NCI-H2227 treated with DMSO at 0.1 percent for 48 hours (cell line): ENCODE results near the gene PGM1.

Source experiments
- DNase-seq: peaks from one replicate; lab custom pipeline; 2025; lab: John Stamatoyannopoulos, UW

Gene PGM1

DNA sequence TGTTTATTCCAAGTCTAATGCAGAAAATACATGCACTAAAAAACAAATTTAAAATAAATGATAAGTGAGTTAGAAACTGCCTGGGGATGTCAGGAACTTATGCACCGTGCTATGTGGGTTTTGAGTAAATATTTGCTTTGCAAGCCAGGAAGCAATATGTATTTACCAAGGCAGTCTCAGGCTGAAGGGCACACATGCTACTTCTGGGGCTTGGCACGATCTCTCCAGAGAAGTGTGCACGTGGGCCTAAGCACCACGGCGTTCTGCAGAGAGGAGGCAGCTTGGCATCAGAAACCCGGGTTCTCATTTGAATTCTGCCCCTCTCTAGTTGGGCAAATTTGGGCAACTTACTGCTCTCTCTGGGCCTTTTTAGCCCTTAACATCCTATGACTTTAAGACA lies 108.0 kb downstream of the PGM1 start:
- no peak for DNase-seq

DNA sequence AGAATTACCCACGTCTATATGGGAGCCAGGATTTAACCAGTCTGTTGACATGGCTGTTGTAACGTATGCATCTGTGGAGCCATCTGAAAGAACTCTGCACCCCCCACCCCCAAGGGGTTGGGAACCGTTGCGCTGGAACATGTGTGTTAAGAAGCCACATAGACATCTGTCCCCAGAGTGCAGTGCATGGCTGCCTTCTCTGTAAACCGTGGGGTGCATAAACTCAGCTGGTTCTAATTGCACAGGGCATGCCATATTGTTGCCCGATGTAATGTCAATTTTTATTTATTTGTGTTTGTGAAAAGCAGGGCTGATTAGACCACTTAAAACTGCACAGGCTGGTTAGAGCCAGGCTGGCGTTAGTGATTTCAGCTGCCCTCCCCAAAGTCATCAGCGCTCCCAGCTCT lies 110.5 kb downstream of the PGM1 start:
- no peak for DNase-seq

DNA sequence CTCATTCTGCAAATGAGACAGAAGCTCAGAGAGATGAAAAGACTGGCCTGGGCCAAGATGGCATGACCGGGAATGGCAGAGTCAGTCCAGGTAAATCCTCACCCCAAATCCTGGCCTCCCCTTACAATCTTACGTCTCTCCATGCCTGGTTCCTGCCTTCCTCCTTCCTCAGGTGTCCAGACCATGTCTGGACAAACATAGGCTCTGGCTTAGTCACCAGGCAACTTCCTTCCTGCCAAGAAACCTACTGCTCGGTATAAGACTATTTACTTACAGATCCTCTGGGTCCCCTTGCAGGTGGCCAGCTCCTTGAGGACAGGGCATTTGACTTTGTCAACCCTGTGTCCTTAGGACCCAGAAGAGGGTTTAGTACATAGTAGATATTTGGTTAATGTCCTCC lies 111.2 kb downstream of the PGM1 start:
- DNase-seq, result no peak

DNA sequence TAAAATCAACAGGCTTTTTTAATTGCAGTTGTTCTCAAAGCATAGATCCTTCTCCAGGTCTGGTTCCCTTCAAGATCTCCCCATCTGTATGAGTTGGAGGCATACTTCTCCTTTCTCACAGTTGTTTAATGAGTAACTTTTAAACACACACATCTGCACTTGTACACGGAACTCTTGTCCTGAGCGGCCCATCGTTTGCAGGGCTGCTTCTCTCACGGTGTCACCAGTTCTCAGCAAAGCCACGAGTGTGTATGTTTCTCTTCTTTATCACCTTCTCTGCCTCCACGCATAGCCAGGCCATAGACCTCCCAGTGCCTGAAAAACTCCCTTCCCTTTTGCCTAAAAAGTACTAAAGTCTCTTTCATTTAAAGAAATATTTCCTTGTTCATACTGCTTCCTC lies 111.9 kb downstream of the PGM1 start:
- DNase-seq, result no peak

GRCh38 chr1:63709267-63709828 lies 116.1 kb downstream of the PGM1 start:
- no peak for DNase-seq
